Uterus (tissue), 2 donors: ENCODE measurements around the gene NRL.

Experiments used
- POLR2A ChIP-seq, 2 donors: fragments of 450-650 bp; IDR thresholded peaks; one replicate each; pipeline ENCODE4 v1.6.1; 2016; ENCODE audit warnings: antibody characterized with exemption in 2 of 2, mild to moderate bottlenecking in 1 of 2, moderate library complexity in 1 of 2
- TF ChIP-seq, protein P1 (sequence below), 4 experiments: fragments of 200-600 bp in 2 of 4; fragments of 450-650 bp in 2 of 4; sonication (generic) in 2 of 4; IDR thresholded peaks; one replicate each; pipeline ENCODE4 v1.5.1; 2016 to 2019; ENCODE audit warnings: antibody characterized with exemption in 4 of 4, mild to moderate bottlenecking in 2 of 4, moderate library complexity in 1 of 4

- TF ChIP-seq, protein P1, sequence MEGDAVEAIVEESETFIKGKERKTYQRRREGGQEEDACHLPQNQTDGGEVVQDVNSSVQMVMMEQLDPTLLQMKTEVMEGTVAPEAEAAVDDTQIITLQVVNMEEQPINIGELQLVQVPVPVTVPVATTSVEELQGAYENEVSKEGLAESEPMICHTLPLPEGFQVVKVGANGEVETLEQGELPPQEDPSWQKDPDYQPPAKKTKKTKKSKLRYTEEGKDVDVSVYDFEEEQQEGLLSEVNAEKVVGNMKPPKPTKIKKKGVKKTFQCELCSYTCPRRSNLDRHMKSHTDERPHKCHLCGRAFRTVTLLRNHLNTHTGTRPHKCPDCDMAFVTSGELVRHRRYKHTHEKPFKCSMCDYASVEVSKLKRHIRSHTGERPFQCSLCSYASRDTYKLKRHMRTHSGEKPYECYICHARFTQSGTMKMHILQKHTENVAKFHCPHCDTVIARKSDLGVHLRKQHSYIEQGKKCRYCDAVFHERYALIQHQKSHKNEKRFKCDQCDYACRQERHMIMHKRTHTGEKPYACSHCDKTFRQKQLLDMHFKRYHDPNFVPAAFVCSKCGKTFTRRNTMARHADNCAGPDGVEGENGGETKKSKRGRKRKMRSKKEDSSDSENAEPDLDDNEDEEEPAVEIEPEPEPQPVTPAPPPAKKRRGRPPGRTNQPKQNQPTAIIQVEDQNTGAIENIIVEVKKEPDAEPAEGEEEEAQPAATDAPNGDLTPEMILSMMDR (IDR thresholded peaks at IDR 0.05): no peak
- TF ChIP-seq POLR2A (IDR thresholded peaks at IDR 0.05): peak; percentile 13 to 46
Measured at GRCh38 chr14:24146453-24146977, 31.8 kb upstream of the NRL start, which contains the start of gene PSME2.
